LNCaP clone FGC (cell line): Measurements from ENCODE around the gene MAB21L1.

Experiments used
- DNase-seq: peaks from one replicate; pipeline ENCODE4 v3.0.0-alpha.2; 2011; ENCODE audit warnings: low read depth
- H3K4me3 ChIP-seq: 2 replicates; pipeline ENCODE4 v1.5.1; 2011; ENCODE audit warnings: mild to moderate bottlenecking, low read depth, low read length, control low read depth
- TF ChIP-seq, protein P1 (sequence below): IDR thresholded peaks from 2 replicates; pipeline ENCODE4 v1.5.1; 2012; ENCODE audit warnings: mild to moderate bottlenecking; ENCODE audit not compliant: control insufficient read depth, insufficient read depth; ENCODE audit errors: extremely low read depth

MAB21L1 gene

DNA sequence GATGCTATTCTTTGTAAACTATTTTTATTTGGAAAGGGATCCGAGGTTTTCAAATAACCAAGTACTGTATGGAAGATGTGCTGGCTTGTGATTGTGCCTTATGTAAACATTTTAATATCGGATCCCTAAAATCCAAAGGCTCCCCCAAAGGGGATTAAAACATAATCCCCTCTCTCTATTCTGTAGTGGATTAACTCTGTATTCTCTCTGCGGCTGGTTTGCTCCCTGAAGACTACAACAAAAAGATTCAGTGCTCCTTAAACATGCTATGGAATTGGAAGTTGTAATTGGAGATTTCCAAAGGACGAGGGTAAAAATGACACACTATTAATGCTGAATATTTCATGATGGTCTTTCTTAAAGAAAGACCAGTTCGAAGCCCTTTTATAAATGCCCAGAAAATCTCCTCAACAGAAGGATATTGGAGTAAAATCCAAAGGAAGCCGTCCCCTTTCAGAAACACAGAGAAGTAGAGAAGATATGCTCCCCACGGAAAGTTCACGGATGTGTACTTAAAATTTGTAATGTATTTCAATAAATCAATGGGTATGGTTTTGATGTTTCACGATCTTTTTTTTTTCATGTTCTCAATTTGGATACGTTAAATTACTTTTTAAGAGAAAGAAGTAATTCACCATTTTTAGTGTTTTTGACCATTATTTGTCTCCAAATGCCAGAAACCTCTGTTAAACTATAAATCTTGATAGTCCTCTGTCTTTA is 6.5 kb downstream of the MAB21L1 start:
- TF ChIP-seq, protein P1, sequence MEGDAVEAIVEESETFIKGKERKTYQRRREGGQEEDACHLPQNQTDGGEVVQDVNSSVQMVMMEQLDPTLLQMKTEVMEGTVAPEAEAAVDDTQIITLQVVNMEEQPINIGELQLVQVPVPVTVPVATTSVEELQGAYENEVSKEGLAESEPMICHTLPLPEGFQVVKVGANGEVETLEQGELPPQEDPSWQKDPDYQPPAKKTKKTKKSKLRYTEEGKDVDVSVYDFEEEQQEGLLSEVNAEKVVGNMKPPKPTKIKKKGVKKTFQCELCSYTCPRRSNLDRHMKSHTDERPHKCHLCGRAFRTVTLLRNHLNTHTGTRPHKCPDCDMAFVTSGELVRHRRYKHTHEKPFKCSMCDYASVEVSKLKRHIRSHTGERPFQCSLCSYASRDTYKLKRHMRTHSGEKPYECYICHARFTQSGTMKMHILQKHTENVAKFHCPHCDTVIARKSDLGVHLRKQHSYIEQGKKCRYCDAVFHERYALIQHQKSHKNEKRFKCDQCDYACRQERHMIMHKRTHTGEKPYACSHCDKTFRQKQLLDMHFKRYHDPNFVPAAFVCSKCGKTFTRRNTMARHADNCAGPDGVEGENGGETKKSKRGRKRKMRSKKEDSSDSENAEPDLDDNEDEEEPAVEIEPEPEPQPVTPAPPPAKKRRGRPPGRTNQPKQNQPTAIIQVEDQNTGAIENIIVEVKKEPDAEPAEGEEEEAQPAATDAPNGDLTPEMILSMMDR = no peak
- DNase-seq = no peak
- H3K4me3 ChIP-seq = no peak overlapping the region

DNA sequence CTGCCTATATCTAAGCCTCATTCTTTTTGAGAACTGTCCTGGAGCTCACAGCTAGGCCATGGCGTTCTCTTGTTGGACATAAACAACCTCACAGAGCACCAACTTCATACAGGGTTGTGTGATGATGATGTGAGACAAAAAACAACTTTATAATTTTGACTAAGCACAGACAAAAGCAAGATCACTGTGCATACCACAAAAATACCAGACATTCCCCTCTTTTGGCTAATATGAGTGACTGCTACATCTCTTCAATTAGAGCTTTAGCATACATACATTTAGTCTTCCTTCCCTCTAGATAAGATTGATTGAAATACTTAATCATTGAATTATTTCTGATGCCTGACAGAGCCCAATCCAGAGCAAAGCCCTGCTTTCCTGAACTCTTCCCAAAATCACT is 8.3 kb downstream of the MAB21L1 start:
- H3K4me3 ChIP-seq = no peak overlapping the region
- TF ChIP-seq, protein P1 = no peak
- no peak for DNase-seq

DNA sequence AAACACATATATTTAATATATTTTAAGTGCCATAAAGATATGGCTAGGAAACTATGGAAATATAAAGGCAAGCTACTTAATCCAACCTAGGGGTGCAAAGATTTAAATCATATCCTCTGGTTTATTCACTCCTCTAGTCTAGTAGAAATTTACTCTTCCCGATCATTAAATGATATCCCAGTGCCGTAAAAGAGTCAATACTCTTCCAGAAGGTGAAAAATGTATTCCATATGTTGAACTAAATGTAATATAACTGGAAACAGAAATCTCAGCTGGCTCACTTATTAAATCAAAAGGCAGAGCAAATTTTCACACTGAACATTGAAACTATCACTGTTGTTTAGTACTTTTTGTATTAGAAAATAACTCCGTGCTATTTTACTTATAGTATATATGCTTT is 11.1 kb downstream of the MAB21L1 start:
- no peak overlapping the region for H3K4me3 ChIP-seq
- no peak for DNase-seq
- TF ChIP-seq, protein P1 = no peak

DNA sequence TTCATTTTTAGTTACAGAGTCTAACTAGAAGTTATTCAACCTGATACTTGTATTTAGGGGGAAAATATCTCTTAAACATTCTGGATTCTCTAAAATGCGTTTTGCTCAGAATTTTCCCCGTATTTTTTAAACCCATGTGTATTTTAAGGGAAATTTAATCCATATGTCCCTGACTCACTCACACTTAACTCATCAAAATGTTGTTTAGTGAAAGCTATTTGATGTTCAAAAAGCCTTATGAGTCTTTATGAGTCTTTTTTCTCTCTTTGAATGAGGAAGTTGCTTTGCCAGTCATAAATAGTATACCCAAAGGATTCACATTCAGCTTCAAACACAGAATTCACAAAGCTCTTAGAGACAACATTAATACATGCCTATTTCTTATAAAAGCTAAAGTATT is 16.4 kb downstream of the MAB21L1 start:
- TF ChIP-seq, protein P1 = no peak
- H3K4me3 ChIP-seq = no peak overlapping the region
- no peak for DNase-seq

DNA sequence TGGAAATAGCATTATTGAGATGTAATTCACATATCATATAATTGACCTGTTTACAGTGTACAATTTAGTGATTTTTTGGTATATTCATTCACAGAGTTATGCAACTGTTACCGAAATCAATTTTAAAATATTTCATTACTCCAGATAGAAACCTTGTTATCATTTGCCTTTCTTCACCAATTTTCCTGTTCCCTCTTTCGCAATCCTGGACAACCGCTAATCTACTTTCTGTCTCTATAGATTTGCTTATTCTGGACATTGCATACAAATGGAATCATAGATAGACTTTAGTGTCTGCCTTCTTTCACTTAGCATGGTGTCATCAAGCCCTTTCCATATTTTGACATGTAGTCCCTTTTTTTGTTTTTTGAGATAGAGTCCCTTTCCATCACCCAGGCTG is 19.2 kb downstream of the MAB21L1 start:
- DNase-seq = no peak
- TF ChIP-seq, protein P1 = no peak
- H3K4me3 ChIP-seq = no peak overlapping the region

DNA sequence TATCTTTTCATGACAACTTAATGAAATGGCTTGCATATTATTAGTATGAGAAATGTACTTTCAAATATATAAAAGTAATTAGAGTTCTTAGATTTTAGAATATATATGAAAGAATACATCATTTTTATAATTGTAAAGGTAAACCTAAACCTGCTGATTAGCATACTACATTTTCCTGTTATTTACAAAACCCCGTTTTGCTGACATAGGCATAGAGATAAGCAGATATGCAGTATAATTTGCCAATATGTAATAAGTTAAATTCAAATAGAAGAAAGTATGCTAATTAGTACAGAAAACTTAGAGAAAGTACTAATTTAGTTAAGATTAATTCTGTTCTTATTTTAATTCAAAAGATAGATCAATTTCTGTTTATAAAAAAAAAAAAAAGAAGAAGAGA is 21.5 kb downstream of the MAB21L1 start:
- no peak overlapping the region for H3K4me3 ChIP-seq
- no peak for DNase-seq
- TF ChIP-seq, protein P1 = no peak

DNA sequence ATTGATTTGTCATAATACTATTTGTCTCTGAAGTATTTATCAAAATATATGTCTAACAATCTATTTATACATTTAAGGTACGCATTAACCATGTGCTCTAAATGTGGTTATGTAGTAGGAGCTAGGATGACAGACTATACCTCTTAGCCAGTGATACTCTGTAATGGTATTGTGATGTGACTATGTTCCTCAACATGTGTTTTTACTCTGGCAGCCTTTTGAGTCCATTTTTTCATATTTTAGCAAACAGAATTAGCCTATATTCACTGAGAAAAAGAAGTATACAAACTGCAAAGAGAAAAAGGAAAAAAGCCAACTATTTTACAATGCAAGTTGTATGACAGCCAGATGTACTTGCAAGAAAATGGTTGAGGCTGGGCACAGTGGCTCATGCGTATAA is 26.7 kb downstream of the MAB21L1 start:
- DNase-seq = no peak
- TF ChIP-seq, protein P1 = no peak
- no peak overlapping the region for H3K4me3 ChIP-seq
